Pancreas (tissue), 10 donors: Measurements from ENCODE around the gene GXYLT1. TPM values are rescaled to one million over a fixed set of nuclear protein-coding genes. Genes with fewer than 3 reads are reported as not detected.
A peak's percentile ranks its signal among the peaks of the same experiment; 100 is the strongest.

Source experiments
- ATAC-seq, 4 donors: fragments of 200-7000 bp; cut with Tn5 transposase; one replicate each; pipeline versions ENCODE4 v1.8.0 to v1.9.1; 2020; ENCODE audit warnings: mild to moderate bottlenecking in 4 of 4, moderate library complexity in 4 of 4
- DNase-seq, 6 donors: peaks; one replicate each; pipeline ENCODE4 v3.0.0-alpha.2; 2020
- FAIRE-seq: peaks from 2 replicates; lab custom pipeline; 2012; peaks lifted over from hg19 to GRCh38; lab: Jason Lieb, UNC
- H3K27ac ChIP-seq, 4 donors: fragments of 200-600 bp; sonication (generic); 1 replicate in 3 of 4; 2 replicates in 1 of 4; pipeline versions ENCODE4 v1.5.0 to v1.8.0; 2020
- H3K27me3 ChIP-seq, 4 donors: fragments of 200-600 bp; one replicate each; pipeline ENCODE4 v1.8.0; 2021
- H3K36me3 ChIP-seq, 3 donors: fragments of 200-600 bp; sonication (generic) in 1 of 3; one replicate each; pipeline versions ENCODE4 v1.5.0 to v1.8.0; 2020 to 2021
- H3K4me1 ChIP-seq, 3 donors: fragments of 200-600 bp; one replicate each; pipeline ENCODE4 v1.8.0; 2021
- H3K4me3 ChIP-seq, 4 donors: fragments of 200-600 bp; sonication (generic) in 2 of 4; one replicate each; pipeline versions ENCODE4 v1.5.0 to v1.8.0; 2020 to 2021
- H3K9me3 ChIP-seq, 4 donors: fragments of 200-600 bp; one replicate each; pipeline ENCODE4 v1.8.0; 2021
- WGBS, 2 donors: extraction: QIAGEN DNeasy Blood & Tissue Kit; methylation state at CpG; one replicate each; pipeline ENCODE4 v1.1.7; 2013; 5-methylcytosine and 5-hydroxymethylcytosine counted together
- intact Hi-C, 3 donors: fragments of 100-400 bp; cut with DNase I; formaldehyde crosslinking; loops; one replicate each; pipeline versions ENCODE4 v1.11.1 to v1.14.2; 2022
- polyA plus RNA-seq, 2 donors: library from polyadenylated mRNA; stranded (reverse); fragments of 200-250 nt; gene quantifications; one replicate each; pipeline ENCODE4 v1.2.3, GENCODE V29; 2013
- total RNA-seq, 6 donors: library from RNA; stranded (reverse); fragmentation: NEBNext Ultra II Directional in 4 of 6; extraction: Animal tissue kit (Norgen Biotek cat#: 25700) in 4 of 6; gene quantifications; one replicate each; pipeline versions ENCODE4 v1.2.1 to v1.2.4, GENCODE V29; 2021 to 2023
- TF ChIP-seq, protein P1 (sequence below), 4 donors: fragments of 200-600 bp; sonication (generic) in 3 of 4; IDR thresholded peaks; one replicate each; pipeline versions ENCODE4 v1.5.0 to v1.8.0; 2021; ENCODE audit warnings: antibody characterized with exemption in 4 of 4
- donor health status: healthy with polysubstance abuse.
- donor health status: DM: no; HTN: no; CAD: no; lungs with moderate emphysema.
- donor health status: DM: no; HTN: no; CAD: no.
- donor health status: control.
- donor health status: control.
- donor health status: Bipolar disorder and iron deficiency.
- donor health status: DM: yes; HTN: yes; CAD: no.
- donor health status: DM: no; HTN: no; CAD: no.
- donor health status: DM: no; HTN: no; CAD: no.
- donor health status: DM: yes; HTN: yes; CAD: no.

The GXYLT1 gene
- total and polyA plus RNA-seq, 8 donors: 0.87 to 7.2 (median 3.7) TPM

DNA sequence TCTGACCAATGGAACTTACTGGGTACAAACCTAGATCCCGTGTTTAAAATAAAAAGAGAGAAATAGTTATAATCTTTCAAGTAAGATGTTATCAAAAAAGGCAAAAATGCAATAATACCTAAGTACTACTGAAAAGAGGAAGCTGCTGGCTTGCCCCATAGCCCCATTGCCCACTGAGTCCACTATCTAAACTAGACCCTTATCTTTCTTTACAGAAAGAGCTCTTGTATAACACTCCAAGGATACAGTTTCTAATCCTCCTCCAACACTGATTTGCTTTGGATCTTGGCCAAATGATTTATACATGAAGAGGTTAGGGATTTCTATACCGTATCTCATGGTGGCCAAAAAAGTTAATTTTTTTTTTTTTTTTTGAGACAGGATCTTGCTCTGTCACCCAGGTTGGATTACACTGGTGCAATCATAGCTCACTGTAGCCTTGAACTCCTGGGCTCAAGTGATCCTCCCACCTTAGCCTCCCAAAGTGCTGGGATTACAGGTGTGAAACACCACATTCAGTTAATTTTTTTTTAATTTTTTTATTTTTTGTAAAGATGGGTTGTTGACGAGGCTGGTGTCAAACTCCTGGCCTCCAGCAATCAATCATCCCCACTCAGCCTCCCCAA, 2.6 kb downstream of the GXYLT1 start:
- intact Hi-C loops: no loop called here
- 67 to 70% methylated on average over 3 of the region's 3 CpGs for WGBS, 2 donors
- TF ChIP-seq, protein P1, sequence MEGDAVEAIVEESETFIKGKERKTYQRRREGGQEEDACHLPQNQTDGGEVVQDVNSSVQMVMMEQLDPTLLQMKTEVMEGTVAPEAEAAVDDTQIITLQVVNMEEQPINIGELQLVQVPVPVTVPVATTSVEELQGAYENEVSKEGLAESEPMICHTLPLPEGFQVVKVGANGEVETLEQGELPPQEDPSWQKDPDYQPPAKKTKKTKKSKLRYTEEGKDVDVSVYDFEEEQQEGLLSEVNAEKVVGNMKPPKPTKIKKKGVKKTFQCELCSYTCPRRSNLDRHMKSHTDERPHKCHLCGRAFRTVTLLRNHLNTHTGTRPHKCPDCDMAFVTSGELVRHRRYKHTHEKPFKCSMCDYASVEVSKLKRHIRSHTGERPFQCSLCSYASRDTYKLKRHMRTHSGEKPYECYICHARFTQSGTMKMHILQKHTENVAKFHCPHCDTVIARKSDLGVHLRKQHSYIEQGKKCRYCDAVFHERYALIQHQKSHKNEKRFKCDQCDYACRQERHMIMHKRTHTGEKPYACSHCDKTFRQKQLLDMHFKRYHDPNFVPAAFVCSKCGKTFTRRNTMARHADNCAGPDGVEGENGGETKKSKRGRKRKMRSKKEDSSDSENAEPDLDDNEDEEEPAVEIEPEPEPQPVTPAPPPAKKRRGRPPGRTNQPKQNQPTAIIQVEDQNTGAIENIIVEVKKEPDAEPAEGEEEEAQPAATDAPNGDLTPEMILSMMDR (IDR thresholded peaks at IDR 0.05): no peak
- no peak overlapping the region for H3K4me3 ChIP-seq
- no peaks in the 10 kb centered on the region for H3K27me3 ChIP-seq
- no peak for ATAC-seq
- FAIRE-seq: no peak
- DNase-seq: no peak
- H3K27ac ChIP-seq: no peak overlapping the region
- no peaks in the 10 kb centered on the region for H3K9me3 ChIP-seq
- no peaks in the 10 kb centered on the region for H3K36me3 ChIP-seq
- H3K4me1 ChIP-seq: peaks cover 9 to 15% (median 11%) of the 10 kb centered on the region in 3 donors

DNA sequence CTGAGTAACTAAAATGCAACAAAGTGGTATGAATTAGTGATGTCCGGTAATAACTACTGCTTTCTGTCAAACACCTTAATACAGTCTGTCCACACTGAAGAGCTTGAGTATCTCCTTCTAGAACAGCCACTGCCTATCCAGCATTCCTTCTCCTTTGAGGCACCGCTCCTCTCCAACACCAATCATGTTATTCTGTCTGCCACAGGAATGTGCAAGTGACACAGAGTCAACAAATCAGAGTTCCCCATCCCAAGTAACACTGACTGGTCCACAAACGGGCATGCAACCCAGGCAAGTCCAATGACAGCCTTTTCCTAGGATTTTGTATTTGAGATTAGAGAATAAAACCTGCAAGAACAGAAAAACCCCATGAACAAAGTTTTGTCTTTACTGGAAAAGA, 3.8 kb downstream of the GXYLT1 start:
- DNase-seq (no peak), ATAC-seq (no peak), FAIRE-seq (no peak)
- Histone ChIP-seq H3K4me1 (peaks cover 9 to 15% (median 11%) of the 10 kb centered on the region in 3 donors), H3K27me3 (no peaks in the 10 kb centered on the region), H3K36me3 (no peaks in the 10 kb centered on the region), H3K9me3 (no peaks in the 10 kb centered on the region), H3K4me3 (no peak overlapping the region), H3K27ac (no peak overlapping the region)
- TF ChIP-seq, protein P1 (IDR thresholded peaks at IDR 0.05): no peak
- intact Hi-C loops: no loop called here
- WGBS, 2 donors: 29 to 30% methylated on average over 3 of the region's 3 CpGs

DNA sequence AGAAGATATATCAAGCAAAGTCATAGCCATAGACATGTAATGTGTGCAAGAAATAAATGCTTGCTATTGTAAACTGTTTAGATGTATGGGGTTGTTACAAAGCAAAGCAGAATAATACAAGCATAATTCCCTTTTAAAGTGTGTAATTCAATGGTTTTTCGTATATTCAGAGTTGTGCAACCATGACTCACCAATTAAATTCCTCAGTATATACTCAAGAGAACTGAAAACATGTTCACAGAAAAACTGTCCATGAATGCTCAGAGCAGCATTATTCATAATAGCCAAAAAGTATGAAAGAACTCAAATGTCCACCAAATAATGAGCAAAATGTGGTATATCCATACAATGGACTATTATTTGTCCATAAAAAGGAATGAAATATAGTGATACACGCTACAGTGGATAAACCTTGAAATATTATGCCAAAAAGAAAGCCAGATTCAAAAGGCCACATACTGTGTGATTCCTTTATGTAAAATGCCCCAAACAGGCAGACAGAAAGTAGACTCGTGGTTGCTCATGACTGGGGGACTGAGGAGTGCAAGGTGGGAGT, 9.3 kb downstream of the GXYLT1 start:
- H3K27me3 ChIP-seq: no peaks in the 10 kb centered on the region
- no peak for ATAC-seq
- H3K9me3 ChIP-seq: no peaks in the 10 kb centered on the region
- no peak overlapping the region for H3K27ac ChIP-seq
- no peak for FAIRE-seq
- H3K4me3 ChIP-seq: no peak overlapping the region
- no peaks in the 10 kb centered on the region for H3K36me3 ChIP-seq
- TF ChIP-seq, protein P1 (IDR thresholded peaks at IDR 0.05): no peak
- intact Hi-C loops: loop anchor here in 1 of 3 donors (10.0 kb wide), 1 partner anchor 199 kb away; no protein-coding TSS in a partner anchor
- H3K4me1 ChIP-seq: peaks cover 2 to 10% (median 9%) of the 10 kb centered on the region in 3 donors
- WGBS, 2 donors: 90 to 92% methylated on average over 3 of the region's 3 CpGs
- DNase-seq: no peak

DNA sequence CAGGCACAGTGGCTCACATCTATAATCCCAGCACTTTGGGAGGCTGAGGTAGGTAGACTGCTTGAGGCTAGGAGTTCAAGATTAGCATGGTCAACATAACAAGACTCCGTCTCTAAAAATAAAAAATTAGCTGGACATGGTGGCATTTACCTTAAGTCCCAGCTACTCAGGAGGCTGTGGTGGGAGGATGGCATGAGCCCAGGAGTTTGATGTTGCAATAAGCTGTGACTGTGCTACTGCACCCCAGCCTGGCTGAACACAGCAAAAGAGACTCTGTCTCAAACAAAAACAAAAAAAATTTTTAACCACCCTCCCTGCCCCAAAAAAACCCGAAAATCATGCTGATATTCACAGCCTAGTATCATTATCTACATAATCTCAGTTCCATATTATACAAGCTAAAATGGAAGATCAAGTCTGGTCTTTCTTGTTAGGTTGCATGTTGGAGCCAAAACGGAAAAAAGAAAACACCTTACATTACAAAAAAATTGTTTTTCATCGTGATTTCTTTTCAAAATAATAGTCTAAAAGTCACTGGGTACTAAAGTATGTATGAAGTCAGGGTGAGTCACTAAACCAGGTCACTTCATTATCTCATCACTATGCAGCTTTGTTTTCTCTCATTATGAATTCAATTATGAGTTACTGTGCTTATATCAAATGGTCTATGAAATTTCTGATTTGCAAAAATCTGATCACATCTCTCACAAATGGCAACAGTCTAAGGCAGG, 13.8 kb downstream of the GXYLT1 start:
- WGBS, 2 donors: 26 to 27% methylated on average over 4 of the region's 4 CpGs
- FAIRE-seq (no peak), DNase-seq (peak in 1 of 6 donors; percentile 23), ATAC-seq (peak; percentile 57 to 73 (median 65))
- TF ChIP-seq, protein P1 (IDR thresholded peaks at IDR 0.05): no peak
- intact Hi-C loops: loop anchor here in 1 of 3 donors (10.0 kb wide), 1 partner anchor 204 kb away; no protein-coding TSS in a partner anchor
- no peaks in the 10 kb centered on the region for H3K36me3 ChIP-seq
- no peaks in the 10 kb centered on the region for H3K9me3 ChIP-seq
- H3K4me3 ChIP-seq: no peak overlapping the region
- no peaks in the 10 kb centered on the region for H3K27me3 ChIP-seq
- no peak overlapping the region for H3K27ac ChIP-seq
- peaks cover 0 to 16% (median 15%) of the 10 kb centered on the region in 3 donors for H3K4me1 ChIP-seq
